ENCODE data around the gene LIN37. TPM values are rescaled to one million over a fixed set of nuclear protein-coding genes. Genes with fewer than 3 reads are reported as not detected.

Gene LIN37
- total and polyA plus RNA-seq, 2 of the 13 experiments (the other 11 are each of a cell fraction or from before 2014, with no cell fraction given): 6.3 to 8.7 TPM

DNA sequence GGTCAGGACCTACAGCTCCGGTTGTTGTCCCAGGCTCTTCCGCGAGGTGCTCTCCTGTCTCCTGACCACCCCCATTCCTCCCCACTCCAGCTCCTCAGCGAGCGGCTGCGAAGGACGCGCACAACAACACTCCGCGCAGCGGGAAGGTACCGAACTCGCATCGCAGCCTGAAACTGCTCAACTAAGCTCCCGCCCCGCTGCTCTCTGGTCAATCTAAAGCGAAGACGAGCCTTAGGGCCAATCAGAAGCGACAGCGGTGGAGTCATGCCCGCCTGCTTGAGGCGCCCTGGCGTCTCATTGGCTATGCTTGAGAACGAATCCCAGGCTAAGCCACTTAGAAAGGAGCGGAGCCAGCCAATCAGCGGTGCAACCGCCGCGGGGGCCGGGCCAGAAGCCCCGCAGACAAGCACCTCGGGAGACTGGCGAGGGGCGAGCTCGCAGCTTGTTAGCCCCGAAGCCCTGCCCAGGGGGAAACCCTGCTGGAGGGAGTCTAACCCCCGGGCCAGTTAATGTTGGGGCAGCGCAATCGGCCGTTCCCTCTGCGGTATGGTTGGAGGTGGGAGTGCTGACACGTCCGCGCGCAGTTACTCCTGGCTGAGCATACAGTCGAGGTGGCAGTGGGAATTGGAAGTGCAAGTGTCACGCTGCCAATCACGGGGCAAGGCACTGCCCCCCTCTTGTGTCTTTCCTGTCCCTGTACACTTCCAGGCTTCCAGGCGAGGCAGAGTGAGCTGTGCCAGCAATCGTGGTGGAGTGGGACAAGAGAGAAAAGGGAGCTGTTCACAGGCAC lies 46.0 kb upstream of the LIN37 start (continued):
- TF ChIP-seq, protein P1, sequence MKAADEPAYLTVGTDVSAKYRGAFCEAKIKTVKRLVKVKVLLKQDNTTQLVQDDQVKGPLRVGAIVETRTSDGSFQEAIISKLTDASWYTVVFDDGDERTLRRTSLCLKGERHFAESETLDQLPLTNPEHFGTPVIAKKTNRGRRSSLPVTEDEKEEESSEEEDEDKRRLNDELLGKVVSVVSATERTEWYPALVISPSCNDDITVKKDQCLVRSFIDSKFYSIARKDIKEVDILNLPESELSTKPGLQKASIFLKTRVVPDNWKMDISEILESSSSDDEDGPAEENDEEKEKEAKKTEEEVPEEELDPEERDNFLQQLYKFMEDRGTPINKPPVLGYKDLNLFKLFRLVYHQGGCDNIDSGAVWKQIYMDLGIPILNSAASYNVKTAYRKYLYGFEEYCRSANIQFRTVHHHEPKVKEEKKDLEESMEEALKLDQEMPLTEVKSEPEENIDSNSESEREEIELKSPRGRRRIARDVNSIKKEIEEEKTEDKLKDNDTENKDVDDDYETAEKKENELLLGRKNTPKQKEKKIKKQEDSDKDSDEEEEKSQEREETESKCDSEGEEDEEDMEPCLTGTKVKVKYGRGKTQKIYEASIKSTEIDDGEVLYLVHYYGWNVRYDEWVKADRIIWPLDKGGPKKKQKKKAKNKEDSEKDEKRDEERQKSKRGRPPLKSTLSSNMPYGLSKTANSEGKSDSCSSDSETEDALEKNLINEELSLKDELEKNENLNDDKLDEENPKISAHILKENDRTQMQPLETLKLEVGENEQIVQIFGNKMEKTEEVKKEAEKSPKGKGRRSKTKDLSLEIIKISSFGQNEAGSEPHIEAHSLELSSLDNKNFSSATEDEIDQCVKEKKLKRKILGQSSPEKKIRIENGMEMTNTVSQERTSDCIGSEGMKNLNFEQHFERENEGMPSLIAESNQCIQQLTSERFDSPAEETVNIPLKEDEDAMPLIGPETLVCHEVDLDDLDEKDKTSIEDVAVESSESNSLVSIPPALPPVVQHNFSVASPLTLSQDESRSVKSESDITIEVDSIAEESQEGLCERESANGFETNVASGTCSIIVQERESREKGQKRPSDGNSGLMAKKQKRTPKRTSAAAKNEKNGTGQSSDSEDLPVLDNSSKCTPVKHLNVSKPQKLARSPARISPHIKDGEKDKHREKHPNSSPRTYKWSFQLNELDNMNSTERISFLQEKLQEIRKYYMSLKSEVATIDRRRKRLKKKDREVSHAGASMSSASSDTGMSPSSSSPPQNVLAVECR (CRISPR knock-in tag; IDR thresholded peaks at IDR 0.05; ENCODE audit: borderline replicate concordance): peak; percentile 79
- TF ChIP-seq FOXJ3 (CRISPR knock-in tag; IDR thresholded peaks at IDR 0.05; ENCODE audit: borderline replicate concordance): no peak
- TF ChIP-seq, protein P2, sequence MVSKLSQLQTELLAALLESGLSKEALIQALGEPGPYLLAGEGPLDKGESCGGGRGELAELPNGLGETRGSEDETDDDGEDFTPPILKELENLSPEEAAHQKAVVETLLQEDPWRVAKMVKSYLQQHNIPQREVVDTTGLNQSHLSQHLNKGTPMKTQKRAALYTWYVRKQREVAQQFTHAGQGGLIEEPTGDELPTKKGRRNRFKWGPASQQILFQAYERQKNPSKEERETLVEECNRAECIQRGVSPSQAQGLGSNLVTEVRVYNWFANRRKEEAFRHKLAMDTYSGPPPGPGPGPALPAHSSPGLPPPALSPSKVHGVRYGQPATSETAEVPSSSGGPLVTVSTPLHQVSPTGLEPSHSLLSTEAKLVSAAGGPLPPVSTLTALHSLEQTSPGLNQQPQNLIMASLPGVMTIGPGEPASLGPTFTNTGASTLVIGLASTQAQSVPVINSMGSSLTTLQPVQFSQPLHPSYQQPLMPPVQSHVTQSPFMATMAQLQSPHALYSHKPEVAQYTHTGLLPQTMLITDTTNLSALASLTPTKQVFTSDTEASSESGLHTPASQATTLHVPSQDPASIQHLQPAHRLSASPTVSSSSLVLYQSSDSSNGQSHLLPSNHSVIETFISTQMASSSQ (IDR thresholded peaks at IDR 0.05; ENCODE audit: low read depth): no peak
- TF ChIP-seq, protein P2 (CRISPR knock-in tag; IDR thresholded peaks at IDR 0.05; ENCODE audit: borderline replicate concordance): no peak
- TF ChIP-seq, protein P3, sequence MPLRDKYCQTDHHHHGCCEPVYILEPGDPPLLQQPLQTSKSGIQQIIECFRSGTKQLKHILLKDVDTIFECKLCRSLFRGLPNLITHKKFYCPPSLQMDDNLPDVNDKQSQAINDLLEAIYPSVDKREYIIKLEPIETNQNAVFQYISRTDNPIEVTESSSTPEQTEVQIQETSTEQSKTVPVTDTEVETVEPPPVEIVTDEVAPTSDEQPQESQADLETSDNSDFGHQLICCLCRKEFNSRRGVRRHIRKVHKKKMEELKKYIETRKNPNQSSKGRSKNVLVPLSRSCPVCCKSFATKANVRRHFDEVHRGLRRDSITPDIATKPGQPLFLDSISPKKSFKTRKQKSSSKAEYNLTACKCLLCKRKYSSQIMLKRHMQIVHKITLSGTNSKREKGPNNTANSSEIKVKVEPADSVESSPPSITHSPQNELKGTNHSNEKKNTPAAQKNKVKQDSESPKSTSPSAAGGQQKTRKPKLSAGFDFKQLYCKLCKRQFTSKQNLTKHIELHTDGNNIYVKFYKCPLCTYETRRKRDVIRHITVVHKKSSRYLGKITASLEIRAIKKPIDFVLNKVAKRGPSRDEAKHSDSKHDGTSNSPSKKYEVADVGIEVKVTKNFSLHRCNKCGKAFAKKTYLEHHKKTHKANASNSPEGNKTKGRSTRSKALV (CRISPR knock-in tag; IDR thresholded peaks at IDR 0.05): no peak; the same call in 1 of the 2 replicates
- TF ChIP-seq PITX1 (CRISPR knock-in tag; IDR thresholded peaks at IDR 0.05): 0 out of 2 replicates have a peak, but pooled peaks have one; percentile 12
- TF ChIP-seq, protein P4, sequence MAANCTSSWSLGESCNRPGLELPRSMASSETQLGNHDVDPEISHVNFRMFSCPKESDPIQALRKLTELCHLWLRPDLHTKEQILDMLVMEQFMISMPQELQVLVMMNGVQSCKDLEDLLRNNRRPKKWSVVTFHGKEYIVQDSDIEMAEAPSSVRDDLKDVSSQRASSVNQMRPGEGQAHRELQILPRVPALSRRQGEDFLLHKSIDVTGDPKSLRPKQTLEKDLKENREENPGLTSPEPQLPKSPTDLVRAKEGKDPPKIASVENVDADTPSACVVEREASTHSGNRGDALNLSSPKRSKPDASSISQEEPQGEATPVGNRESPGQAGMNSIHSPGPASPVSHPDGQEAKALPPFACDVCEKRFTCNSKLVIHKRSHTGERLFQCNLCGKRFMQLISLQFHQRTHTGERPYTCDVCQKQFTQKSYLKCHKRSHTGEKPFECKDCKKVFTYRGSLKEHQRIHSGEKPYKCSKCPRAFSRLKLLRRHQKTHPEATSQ (CRISPR knock-in tag; IDR thresholded peaks at IDR 0.05; ENCODE audit: borderline replicate concordance): no peak
- TF ChIP-seq, protein P5, sequence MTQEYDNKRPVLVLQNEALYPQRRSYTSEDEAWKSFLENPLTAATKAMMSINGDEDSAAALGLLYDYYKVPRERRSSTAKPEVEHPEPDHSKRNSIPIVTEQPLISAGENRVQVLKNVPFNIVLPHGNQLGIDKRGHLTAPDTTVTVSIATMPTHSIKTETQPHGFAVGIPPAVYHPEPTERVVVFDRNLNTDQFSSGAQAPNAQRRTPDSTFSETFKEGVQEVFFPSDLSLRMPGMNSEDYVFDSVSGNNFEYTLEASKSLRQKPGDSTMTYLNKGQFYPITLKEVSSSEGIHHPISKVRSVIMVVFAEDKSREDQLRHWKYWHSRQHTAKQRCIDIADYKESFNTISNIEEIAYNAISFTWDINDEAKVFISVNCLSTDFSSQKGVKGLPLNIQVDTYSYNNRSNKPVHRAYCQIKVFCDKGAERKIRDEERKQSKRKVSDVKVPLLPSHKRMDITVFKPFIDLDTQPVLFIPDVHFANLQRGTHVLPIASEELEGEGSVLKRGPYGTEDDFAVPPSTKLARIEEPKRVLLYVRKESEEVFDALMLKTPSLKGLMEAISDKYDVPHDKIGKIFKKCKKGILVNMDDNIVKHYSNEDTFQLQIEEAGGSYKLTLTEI (CRISPR knock-in tag; conservative IDR thresholded peaks at IDR 0.05): no peak
- no peak for TF ChIP-seq ZNF337 (CRISPR knock-in tag; IDR thresholded peaks at IDR 0.05; ENCODE audit: borderline replicate concordance, low read depth)
